ENCODE data around the gene RTN4IP1.

The RTN4IP1 gene

DNA sequence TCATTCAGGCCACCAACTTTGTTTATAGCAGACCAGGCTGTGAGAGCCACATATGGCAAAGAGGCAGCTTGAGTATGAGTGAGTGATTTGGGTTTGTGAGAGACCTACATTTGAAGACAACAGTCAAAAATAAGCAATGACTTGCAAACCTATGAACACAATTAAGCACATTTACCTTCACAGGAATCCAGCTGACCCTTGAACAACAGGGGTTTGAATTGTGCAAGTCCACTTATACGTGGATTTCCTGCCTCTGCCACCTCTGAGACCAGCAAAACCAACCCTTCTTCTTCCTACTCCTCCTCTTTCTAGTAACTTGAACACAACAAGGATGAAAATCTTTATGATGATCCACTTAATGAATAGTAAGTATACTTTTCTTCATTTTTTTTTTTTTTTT, 10.1 kb downstream of the RTN4IP1 start:
- Histone ChIP-seq H3K36me3 (ENCODE audit: low read length) (peaks cover 31% of the 10 kb centered on the region), H3K9me3 (ENCODE audit: insufficient read depth, low read length) (no peaks in the 10 kb centered on the region), H3K27me3 (ENCODE audit: low read length) (no peaks in the 10 kb centered on the region), H3K9me2 (replicated peaks; ENCODE audit: insufficient read depth, low read length) (no peaks in the 10 kb centered on the region), H3K9ac (ENCODE audit: low read length) (no peak overlapping the region), H3F3A (ENCODE audit: insufficient read depth) (peaks cover 9% of the 10 kb centered on the region; the same call in 1 of the 2 replicates), H2AFZ (ENCODE audit: low read depth, low read length, severe bottlenecking) (no peak overlapping the region), H3K79me2 (ENCODE audit: insufficient read depth, low read length) (no peaks in the 10 kb centered on the region), H4K20me1 (ENCODE audit: low read depth, low read length) (no peaks in the 10 kb centered on the region), H3K4me2 (ENCODE audit: low read depth, low read length, poor library complexity, severe bottlenecking) (no peak overlapping the region), H3K4me3 (ENCODE audit: insufficient read depth, low read length, poor library complexity, severe bottlenecking) (no peak overlapping the region), H3K27ac (ENCODE audit: low read depth, low read length) (no peak overlapping the region)
- no peak for TF ChIP-seq EZH2phosphoT487 (conservative IDR thresholded peaks at IDR 0.05; ENCODE audit: low read length)
- TF ChIP-seq, protein P1, sequence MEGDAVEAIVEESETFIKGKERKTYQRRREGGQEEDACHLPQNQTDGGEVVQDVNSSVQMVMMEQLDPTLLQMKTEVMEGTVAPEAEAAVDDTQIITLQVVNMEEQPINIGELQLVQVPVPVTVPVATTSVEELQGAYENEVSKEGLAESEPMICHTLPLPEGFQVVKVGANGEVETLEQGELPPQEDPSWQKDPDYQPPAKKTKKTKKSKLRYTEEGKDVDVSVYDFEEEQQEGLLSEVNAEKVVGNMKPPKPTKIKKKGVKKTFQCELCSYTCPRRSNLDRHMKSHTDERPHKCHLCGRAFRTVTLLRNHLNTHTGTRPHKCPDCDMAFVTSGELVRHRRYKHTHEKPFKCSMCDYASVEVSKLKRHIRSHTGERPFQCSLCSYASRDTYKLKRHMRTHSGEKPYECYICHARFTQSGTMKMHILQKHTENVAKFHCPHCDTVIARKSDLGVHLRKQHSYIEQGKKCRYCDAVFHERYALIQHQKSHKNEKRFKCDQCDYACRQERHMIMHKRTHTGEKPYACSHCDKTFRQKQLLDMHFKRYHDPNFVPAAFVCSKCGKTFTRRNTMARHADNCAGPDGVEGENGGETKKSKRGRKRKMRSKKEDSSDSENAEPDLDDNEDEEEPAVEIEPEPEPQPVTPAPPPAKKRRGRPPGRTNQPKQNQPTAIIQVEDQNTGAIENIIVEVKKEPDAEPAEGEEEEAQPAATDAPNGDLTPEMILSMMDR (IDR thresholded peaks at IDR 0.05; ENCODE audit: insufficient read depth, low read length, poor library complexity, severe bottlenecking): no peak

DNA sequence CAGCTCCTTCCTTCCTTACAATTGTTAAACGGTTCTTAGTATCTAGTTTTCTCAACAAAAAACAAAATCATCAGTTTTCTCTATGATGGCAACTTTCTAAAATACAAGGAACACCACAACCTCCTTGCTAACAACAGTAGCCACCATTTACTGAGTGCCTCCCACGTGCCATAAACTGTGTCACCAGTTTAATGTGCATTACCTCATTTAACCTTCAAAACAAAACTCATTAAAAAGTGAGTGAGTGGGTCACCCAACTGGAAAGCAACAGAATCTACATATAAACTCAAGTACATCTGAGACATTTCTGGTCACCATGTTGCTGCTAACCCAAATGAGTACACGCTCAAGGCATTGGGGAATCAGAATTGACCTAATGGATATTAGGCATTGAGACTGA, 11.0 kb downstream of the RTN4IP1 start:
- Histone ChIP-seq H3K79me2 (ENCODE audit: insufficient read depth, low read length) (no peaks in the 10 kb centered on the region), H3K36me3 (ENCODE audit: low read length) (peaks cover 28% of the 10 kb centered on the region), H3K27ac (ENCODE audit: low read depth, low read length) (peak overlapping the region; percentile 37; the same call in 1 of the 2 replicates), H4K20me1 (ENCODE audit: low read depth, low read length) (no peaks in the 10 kb centered on the region), H3F3A (ENCODE audit: insufficient read depth) (peaks cover 9% of the 10 kb centered on the region; the same call in 1 of the 2 replicates), H3K9me3 (ENCODE audit: insufficient read depth, low read length) (no peaks in the 10 kb centered on the region), H2AFZ (ENCODE audit: low read depth, low read length, severe bottlenecking) (no peak overlapping the region), H3K9me2 (replicated peaks; ENCODE audit: insufficient read depth, low read length) (no peaks in the 10 kb centered on the region), H3K4me2 (ENCODE audit: low read depth, low read length, poor library complexity, severe bottlenecking) (no peak overlapping the region), H3K27me3 (ENCODE audit: low read length) (no peaks in the 10 kb centered on the region), H3K9ac (ENCODE audit: low read length) (no peak overlapping the region), H3K4me3 (ENCODE audit: insufficient read depth, low read length, poor library complexity, severe bottlenecking) (no peak overlapping the region)
- no peak for TF ChIP-seq EZH2phosphoT487 (conservative IDR thresholded peaks at IDR 0.05; ENCODE audit: low read length)
- TF ChIP-seq, protein P1 (IDR thresholded peaks at IDR 0.05; ENCODE audit: insufficient read depth, low read length, poor library complexity, severe bottlenecking): no peak

DNA sequence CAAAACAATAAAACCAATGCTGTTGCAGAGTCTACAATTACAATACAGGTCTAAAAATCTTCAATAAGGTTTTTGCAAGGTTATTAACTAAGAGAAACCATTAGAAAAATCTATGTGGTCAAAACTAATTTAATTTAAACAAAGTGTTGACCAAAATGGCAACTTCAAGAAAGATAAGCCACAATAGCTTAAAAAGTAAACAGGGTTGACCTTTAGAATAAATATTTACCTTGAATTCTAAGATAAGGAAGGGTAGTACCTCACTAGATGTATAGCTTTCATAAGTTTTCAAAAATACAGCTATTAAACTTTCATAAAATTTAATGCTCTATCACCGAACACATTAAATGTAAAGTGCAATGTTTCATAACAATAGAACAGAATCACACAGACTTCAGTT, 11.4 kb downstream of the RTN4IP1 start:
- Histone ChIP-seq H3K4me3 (ENCODE audit: insufficient read depth, low read length, poor library complexity, severe bottlenecking) (no peak overlapping the region), H3K9me3 (ENCODE audit: insufficient read depth, low read length) (no peaks in the 10 kb centered on the region), H3K9ac (ENCODE audit: low read length) (no peak overlapping the region), H3K79me2 (ENCODE audit: insufficient read depth, low read length) (no peaks in the 10 kb centered on the region), H3K27ac (ENCODE audit: low read depth, low read length) (peak overlapping the region; percentile 37; the same call in 1 of the 2 replicates), H3K27me3 (ENCODE audit: low read length) (no peaks in the 10 kb centered on the region), H4K20me1 (ENCODE audit: low read depth, low read length) (no peaks in the 10 kb centered on the region), H2AFZ (ENCODE audit: low read depth, low read length, severe bottlenecking) (no peak overlapping the region), H3F3A (ENCODE audit: insufficient read depth) (peaks cover 9% of the 10 kb centered on the region; the same call in 1 of the 2 replicates), H3K4me2 (ENCODE audit: low read depth, low read length, poor library complexity, severe bottlenecking) (peak overlapping the region; percentile 12), H3K9me2 (replicated peaks; ENCODE audit: insufficient read depth, low read length) (no peaks in the 10 kb centered on the region), H3K36me3 (ENCODE audit: low read length) (peaks cover 23% of the 10 kb centered on the region)
- TF ChIP-seq, protein P1 (IDR thresholded peaks at IDR 0.05; ENCODE audit: insufficient read depth, low read length, poor library complexity, severe bottlenecking): no peak
- no peak for TF ChIP-seq EZH2phosphoT487 (conservative IDR thresholded peaks at IDR 0.05; ENCODE audit: low read length)

Data from SU-DHL-6 (cell line).